HUDEP-2 (cell line): Measurements from ENCODE around the gene GDPD5.

Experiments
- DNase-seq, 76 experiments: peaks; one replicate each; lab custom pipeline; 2025; ENCODE audit not compliant: unreplicated experiment in 76 of 76; lab: John Stamatoyannopoulos, UW

The GDPD5 gene

GRCh38 chr11:75450826-75451821, 74.6 kb downstream of the GDPD5 start:
- peak in 35 of 76 experiments; percentile 3 to 54 (median 20) for DNase-seq

DNA sequence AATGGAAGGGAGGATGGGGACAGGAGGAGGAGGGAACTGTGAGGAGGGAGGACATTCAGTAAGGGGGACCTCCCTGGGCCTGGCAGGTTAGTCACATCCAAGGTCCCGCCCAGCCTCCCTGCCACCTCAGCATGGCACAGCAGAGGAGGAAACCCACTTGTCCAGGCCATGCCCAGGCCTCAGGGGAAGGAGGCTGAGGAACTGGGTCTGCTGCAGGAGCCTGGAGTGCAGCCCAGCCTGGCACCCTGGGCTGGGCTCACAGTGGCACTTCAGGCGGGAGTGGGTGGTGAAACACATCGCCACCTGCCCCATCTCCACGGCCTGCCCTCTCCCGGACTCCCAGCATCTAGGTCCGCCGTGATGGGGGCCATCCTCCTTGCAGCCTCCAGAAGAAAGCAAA, 75.5 kb downstream of the GDPD5 start:
- DNase-seq: no peak

DNA sequence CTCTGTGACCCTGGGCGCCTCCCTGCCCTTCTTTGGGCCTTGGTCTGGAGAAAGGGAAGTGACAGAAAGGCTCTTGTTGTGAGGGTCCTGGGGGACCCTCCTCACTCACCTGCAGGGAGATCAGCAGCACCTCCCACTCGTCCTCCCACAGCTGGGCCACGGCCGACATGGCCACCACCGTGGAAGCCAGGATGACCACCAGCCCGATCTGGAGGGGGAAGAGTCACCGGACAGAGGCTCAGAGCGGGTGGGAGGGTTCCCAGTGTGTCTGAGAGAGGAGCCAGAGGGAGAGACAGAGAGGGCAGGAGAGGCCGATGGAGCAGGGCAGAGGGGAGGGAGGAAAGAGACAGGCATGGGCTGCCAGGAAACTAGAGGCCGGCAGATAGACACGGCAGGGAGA, 76.0 kb downstream of the GDPD5 start:
- DNase-seq: no peak

DNA sequence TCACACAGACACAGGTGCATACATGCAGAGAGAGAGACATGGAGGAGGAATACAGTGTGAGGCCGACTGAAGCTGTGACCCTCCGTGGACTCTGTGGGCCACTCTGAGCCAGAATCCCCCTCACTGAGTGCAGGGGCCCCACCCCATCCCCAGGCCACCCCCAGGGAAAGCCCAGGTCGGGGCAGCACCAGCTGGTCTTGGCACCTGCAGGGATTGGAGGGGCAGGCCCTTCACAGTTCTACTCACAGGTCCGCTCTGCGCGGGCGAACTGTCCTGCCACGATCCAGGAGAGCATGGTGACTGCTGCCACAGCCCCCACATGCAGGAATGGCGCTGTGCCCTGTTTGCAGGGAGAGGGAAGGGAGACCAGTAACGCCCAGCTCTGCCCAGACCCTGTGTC, 76.5 kb downstream of the GDPD5 start:
- DNase-seq: no peak

DNA sequence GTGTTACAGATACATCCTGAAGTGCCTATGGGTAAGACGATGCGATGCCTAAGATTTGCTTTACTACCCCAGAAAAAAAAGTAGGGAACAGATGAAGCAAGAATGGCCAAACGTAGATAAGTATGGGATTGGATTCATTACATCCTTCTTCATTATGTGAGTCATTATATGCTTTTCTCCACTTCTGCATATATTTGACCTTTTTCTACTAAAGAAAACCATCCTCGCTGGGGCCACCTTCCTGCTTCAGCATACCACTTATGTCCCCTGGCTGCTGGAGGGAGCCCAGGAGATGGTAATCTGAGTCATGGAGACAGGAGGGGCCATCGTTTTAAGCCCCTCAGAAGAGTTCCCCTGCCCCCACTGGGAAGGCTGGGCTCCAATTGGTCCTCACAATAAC, 78.3 kb downstream of the GDPD5 start:
- DNase-seq: no peak

DNA sequence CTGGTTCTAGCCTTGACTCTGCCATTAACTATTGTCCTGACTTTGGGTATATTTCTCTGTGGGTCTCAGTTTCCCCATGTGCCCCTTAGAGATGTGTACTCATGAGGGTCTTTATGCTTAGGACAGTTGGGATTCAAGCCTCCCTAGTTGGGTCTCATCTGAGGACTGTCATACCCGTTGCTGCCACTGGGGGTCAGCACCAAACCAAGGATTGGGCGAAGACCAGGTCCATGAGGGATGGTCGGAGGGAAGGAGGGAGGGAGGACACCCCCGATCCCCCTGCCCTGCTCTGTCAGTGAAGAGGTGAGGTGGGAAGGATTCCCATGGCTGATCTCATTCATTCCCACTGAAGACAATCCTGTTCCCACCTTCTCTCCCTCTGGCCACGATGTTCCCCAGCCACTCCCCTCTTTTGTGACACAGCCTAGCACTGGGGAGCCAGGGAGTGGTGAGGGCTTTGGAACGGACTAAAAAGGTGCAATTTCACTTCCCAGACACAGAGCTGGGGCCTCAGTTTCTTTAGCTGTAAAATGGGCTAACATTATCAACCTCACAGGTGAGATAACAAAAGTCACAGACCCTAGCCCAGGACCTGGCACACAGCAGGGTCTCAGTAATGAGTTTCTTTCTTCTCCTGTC, 80.3 kb downstream of the GDPD5 start:
- DNase-seq: peak in 58 of 76 experiments; percentile 2 to 76 (median 43)

DNA sequence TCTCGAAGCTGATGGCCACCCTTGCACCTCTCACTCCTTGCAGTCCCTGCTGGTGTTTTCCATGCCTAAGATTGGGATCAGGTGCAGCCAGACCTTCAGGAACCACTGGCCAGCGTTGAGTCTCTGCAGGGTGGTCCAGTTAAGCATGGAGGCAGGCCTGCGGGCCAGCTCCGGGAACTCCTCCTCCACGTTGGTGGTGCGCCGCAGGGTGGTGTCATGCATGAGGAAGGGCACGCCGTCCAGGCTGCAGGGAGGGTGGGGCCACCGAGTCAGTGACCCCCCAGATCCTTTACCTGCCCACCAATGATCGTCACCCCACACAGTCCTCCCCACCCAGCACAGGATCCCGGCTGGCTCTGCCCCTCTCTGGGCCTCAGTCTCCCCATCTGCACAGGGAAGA, 82.7 kb downstream of the GDPD5 start:
- DNase-seq: no peak

GRCh38 chr11:75442161-75442885, 83.4 kb downstream of the GDPD5 start:
- DNase-seq: no peak

DNA sequence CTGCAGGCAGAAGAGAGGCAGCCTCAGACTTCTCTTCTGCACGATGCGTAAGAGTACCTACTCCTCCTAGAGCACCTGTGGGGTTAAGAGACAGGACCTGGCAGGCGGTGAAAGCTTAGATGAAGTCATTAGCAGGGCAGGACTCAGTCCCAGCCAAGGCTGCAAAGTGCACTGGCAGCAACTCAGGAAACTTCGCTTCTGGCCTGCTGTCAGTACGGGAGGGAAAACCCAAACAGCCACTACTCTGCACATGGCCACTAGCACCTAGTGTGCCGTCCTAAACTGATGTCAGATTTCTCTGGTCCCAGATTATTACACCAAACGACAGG, 84.0 kb downstream of the GDPD5 start:
- no peak for DNase-seq

DNA sequence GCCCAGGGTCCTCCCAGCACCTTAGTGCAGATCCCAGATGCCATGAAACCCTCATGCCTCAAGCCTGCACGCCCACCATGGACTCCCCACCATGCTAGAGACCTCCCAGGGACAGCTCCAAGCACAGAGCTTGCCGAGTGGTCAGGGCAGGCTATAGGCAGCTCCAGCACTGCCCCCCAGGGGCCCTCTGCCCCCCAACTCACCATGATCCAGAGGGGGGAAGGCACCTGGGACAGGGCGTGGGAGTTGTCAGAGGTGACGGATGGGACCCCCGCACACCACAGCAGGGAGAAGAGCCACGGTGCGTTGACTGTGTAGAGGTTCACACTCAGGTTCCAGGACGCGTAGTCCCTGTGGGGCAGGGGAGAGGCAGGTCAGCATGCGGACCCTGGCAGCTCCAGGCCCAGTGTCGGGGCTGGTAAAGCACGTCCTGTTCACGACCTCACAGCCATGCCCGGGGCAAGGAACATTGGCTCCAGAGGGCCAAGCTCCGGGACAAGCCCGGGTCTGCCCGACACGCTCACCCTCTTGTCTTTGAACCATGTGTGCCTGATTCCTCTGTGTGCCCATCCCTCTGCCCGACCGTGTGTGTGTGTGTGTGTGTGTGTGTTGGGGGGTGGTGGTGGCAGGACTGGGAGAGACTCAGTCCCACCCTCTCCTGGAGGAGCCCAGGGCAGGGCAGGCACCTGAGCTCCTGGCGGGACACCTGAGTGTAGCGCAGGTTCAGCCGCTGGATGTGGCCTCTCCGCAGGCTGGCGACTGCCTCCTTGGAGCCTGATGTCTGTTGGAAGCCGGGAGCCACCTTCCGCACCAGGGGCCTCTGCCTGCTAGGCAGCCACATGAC, 84.6 kb downstream of the GDPD5 start:
- DNase-seq: no peak

- no peak for DNase-seq
These were observed 86.1 kb downstream of the GDPD5 start for GRCh38 chr11:75439495-75440120.

DNA sequence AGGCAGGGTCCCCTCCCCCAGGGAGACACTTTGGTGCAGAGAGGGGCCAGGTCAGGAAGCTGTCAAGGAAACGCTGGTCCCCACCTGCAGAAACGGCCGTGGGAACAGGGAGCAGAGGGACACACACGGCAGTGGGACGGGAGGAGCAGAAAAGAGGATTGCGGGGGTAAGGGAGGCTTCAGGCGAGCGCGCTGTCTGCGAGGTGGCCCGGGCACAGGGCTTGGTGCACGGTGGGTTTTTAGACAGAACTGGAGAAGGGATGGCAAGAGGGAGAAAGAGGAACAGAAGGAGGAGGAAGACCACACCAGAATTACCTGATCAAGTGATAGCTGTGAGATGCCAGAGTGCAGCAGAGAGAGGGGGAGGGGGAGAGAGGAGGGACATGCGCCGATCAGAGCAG, 86.7 kb downstream of the GDPD5 start:
- DNase-seq: no peak

GRCh38 chr11:75437966-75438659, 87.6 kb downstream of the GDPD5 start:
- no peak for DNase-seq

- DNase-seq: no peak
These were observed 88.9 kb downstream of the GDPD5 start for GRCh38 chr11:75436806-75437205.

DNA sequence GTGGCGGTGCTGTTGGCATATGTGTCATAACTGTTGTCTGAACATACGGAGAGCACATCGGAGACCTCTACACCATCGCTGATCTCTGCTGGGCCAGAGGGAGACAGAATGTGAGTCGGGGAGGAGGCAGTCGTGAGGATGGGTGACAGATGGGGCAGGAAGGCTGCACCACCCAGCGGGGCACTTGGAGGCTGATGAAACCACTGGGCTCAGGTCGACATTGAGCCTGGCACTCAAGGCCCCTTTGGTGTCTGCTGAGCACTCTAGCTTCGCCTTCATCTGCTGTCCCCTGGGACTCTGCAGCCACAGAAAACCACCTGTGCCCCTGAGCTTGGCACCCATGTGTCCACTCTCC, 90.2 kb downstream of the GDPD5 start:
- no peak for DNase-seq

DNA sequence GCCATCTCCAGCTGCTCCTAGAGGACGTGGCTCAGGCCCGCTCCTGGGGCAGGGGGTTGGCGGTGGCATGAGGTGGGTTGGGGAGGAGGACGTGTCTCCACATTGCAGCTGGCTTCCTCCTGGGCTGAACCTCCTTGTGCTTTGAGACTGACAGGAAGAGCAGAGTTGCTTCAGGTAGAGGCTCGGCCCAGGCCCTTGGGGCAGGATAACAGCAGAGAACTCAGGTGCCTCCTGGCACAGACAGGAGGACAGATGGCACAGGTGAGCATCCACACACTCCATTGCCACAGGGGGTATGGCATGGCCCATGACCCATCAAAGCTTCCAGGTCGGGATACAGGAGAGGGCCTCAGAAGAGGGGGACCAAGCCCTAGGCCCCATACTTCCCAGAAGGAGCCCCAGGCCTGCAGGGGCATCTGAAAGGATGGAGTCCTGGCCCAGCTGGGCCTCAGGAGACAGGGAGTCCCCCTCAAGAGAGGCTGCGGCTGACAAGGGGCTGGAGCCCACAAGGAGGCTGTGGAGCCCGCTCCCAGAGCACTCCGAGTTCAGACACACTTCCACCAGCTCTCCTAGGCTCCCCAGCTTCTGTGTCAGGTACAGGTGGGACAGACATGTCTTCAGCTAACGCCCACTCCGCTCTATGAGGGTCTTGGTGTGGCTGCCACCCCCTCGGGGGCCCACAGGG, 90.7 kb downstream of the GDPD5 start:
- no peak for DNase-seq

GRCh38 chr11:75434051-75434450, 91.7 kb downstream of the GDPD5 start:
- DNase-seq: no peak

DNA sequence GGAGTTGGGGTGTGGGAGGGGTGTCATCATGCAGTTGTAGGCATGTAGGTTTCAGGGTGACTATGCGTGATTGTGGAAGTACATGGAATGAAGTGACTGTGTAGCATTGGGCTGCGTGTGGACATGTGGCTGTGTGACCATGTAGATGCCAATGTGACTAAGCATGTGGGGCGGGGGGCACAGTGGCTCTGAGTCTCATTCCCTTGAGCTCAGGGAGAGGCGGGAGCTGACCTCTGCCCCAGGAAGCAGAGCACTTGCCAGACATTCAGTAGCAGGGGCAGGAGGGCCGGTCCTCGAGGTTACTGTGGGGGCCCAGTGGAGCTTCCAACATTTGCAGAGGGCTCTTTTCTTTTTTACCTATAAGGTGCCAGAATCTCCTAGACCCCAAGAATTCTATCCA, 92.3 kb downstream of the GDPD5 start:
- DNase-seq: no peak

- no peak for DNase-seq
These were observed 92.8 kb downstream of the GDPD5 start, which contains the start of gene KLHL35 for GRCh38 chr11:75432911-75433321. Gene KLHL35, minus strand, starts transcription at chr11:75433203. Its CDS starts 2,574 bp downstream, at chr11:75430629.
